ENCODE data around the gene NFIB. TPM values are rescaled to one million over a fixed set of nuclear protein-coding genes. Genes with fewer than 3 reads are reported as not detected.

The NFIB gene
- total and polyA plus RNA-seq, 2 donors from 2014 or later = 15.6 to 112 TPM

- H3K27ac ChIP-seq (ENCODE audit: low read depth in 2 of 2, low read length in 2 of 2) = no peak overlapping the region
- peaks cover 0 to 15% (median 0%) of the 10 kb centered on the region in 3 donors for H3K4me1 ChIP-seq (ENCODE audit: control insufficient read depth in 2 of 3, insufficient read depth in 2 of 3, low read depth in 1 of 3, low read length in 3 of 3)
- no peaks in the 10 kb centered on the region for H3K27me3 ChIP-seq (ENCODE audit: control insufficient read depth, insufficient read depth, low read length)
- H3K4me3 ChIP-seq (ENCODE audit: low read length in 3 of 3) = no peak overlapping the region
- no peak overlapping the region for H3K9ac ChIP-seq (ENCODE audit: low read length in 3 of 3)
- no peaks in the 10 kb centered on the region for H3K36me3 ChIP-seq (ENCODE audit: control insufficient read depth in 2 of 3, insufficient read depth in 3 of 3, low read length in 3 of 3)
- DNase-seq (peak in 1 of 5 donors; percentile 18), FAIRE-seq (no peak)
- intact Hi-C loops (cut with DNase I) = no loop called here
- TF ChIP-seq CTCF (IDR thresholded peaks at IDR 0.05; ENCODE audit: borderline replicate concordance, extremely low read depth, insufficient read depth) = no peak
- H3K9me3 ChIP-seq (ENCODE audit: control insufficient read depth in 2 of 3, insufficient read depth in 1 of 3, low read length in 3 of 3) = no peaks in the 10 kb centered on the region
Observed at GRCh38 chr9:14232111-14232510, 81.8 kb downstream of the NFIB start.

GRCh38 chr9:14231196-14231990, 82.5 kb downstream of the NFIB start:
- no peaks in the 10 kb centered on the region for H3K9me3 ChIP-seq (ENCODE audit: control insufficient read depth in 2 of 3, insufficient read depth in 1 of 3, low read length in 3 of 3)
- FAIRE-seq (no peak), DNase-seq (no peak)
- no peak overlapping the region for H3K27ac ChIP-seq (ENCODE audit: low read depth in 2 of 2, low read length in 2 of 2)
- intact Hi-C loops (cut with DNase I) = no loop called here
- no peak for TF ChIP-seq CTCF (IDR thresholded peaks at IDR 0.05; ENCODE audit: borderline replicate concordance, extremely low read depth, insufficient read depth)
- no peaks in the 10 kb centered on the region for H3K36me3 ChIP-seq (ENCODE audit: control insufficient read depth in 2 of 3, insufficient read depth in 3 of 3, low read length in 3 of 3)
- no peak overlapping the region for H3K4me3 ChIP-seq (ENCODE audit: low read length in 3 of 3)
- H3K27me3 ChIP-seq (ENCODE audit: control insufficient read depth, insufficient read depth, low read length) = no peaks in the 10 kb centered on the region
- H3K4me1 ChIP-seq (ENCODE audit: control insufficient read depth in 2 of 3, insufficient read depth in 2 of 3, low read depth in 1 of 3, low read length in 3 of 3) = peaks cover 0 to 10% (median 0%) of the 10 kb centered on the region in 3 donors
- no peak overlapping the region for H3K9ac ChIP-seq (ENCODE audit: low read length in 3 of 3)

GRCh38 chr9:14228602-14229001, 85.3 kb downstream of the NFIB start:
- no peak overlapping the region for H3K9ac ChIP-seq (ENCODE audit: low read length in 3 of 3)
- no peak overlapping the region for H3K4me3 ChIP-seq (ENCODE audit: low read length in 3 of 3)
- no peaks in the 10 kb centered on the region for H3K4me1 ChIP-seq (ENCODE audit: control insufficient read depth in 2 of 3, insufficient read depth in 2 of 3, low read depth in 1 of 3, low read length in 3 of 3)
- H3K27me3 ChIP-seq (ENCODE audit: control insufficient read depth, insufficient read depth, low read length) = no peaks in the 10 kb centered on the region
- intact Hi-C loops (cut with DNase I) = no loop called here
- FAIRE-seq = peak; percentile 17
- TF ChIP-seq CTCF (IDR thresholded peaks at IDR 0.05; ENCODE audit: borderline replicate concordance, extremely low read depth, insufficient read depth) = no peak
- no peak for DNase-seq
- H3K27ac ChIP-seq (ENCODE audit: low read depth in 2 of 2, low read length in 2 of 2) = no peak overlapping the region
- H3K9me3 ChIP-seq (ENCODE audit: control insufficient read depth in 2 of 3, insufficient read depth in 1 of 3, low read length in 3 of 3) = no peaks in the 10 kb centered on the region
- no peaks in the 10 kb centered on the region for H3K36me3 ChIP-seq (ENCODE audit: control insufficient read depth in 2 of 3, insufficient read depth in 3 of 3, low read length in 3 of 3)

All from kidney (tissue), 14 donors.